Sigmoid colon (tissue), 7 donors: ENCODE data around the gene EFHD2. TPM values are rescaled to one million over a fixed set of nuclear protein-coding genes. Genes with fewer than 3 reads are reported as not detected.

Experiments used
- DNase-seq: peaks from one replicate; pipeline ENCODE4 v3.0.0-alpha.2; 2019
- H3K27ac ChIP-seq, 4 donors: fragments of 200-600 bp; sonication (generic); one replicate each; pipeline ENCODE4 v1.5.1; 2016 to 2019; ENCODE audit warnings: mild to moderate bottlenecking in 1 of 4
- H3K27me3 ChIP-seq, 3 donors: fragments of 200-600 bp; sonication (generic); one replicate each; pipeline ENCODE4 v1.5.1; 2019; ENCODE audit warnings: mild to moderate bottlenecking in 1 of 3
- H3K36me3 ChIP-seq, 4 donors: fragments of 200-600 bp; sonication (generic); one replicate each; pipeline ENCODE4 v1.5.1; 2016 to 2019
- H3K4me1 ChIP-seq, 4 donors: fragments of 200-600 bp; sonication (generic); one replicate each; pipeline ENCODE4 v1.5.1; 2017 to 2019
- H3K4me3 ChIP-seq, 4 donors: fragments of 200-600 bp; sonication (generic); one replicate each; pipeline ENCODE4 v1.5.1; 2017 to 2019; ENCODE audit warnings: mild to moderate bottlenecking in 2 of 4, moderate library complexity in 1 of 4
- H3K9me3 ChIP-seq, 4 donors: fragments of 200-600 bp in 3 of 4; sonication (generic) in 3 of 4; one replicate each; pipeline versions ENCODE4 v1.5.1 to v1.6.1; 2013 to 2019
- EP300 ChIP-seq, 4 donors: sonication (generic); formaldehyde crosslinking; IDR thresholded peaks; one replicate each; pipeline ENCODE4 v1.6.1; 2017; ENCODE audit warnings: antibody characterized with exemption in 4 of 4
- POLR2A ChIP-seq, 2 donors: fragments of 450-650 bp; IDR thresholded peaks; one replicate each; pipeline ENCODE4 v1.6.1; 2016; ENCODE audit warnings: antibody characterized with exemption in 2 of 2, mild to moderate bottlenecking in 2 of 2, moderate library complexity in 2 of 2
- POLR2AphosphoS5 ChIP-seq, 4 donors: sonication (generic); formaldehyde crosslinking; IDR thresholded peaks; one replicate each; pipeline ENCODE4 v1.6.1; 2017; ENCODE audit warnings: antibody characterized with exemption in 4 of 4
- WGBS, 2 donors: extraction: QIAGEN DNeasy Blood & Tissue Kit; methylation state at CpG; one replicate each; pipeline ENCODE4 v1.1.7; 2013; 5-methylcytosine and 5-hydroxymethylcytosine counted together
- intact Hi-C: fragments of 100-400 bp; cut with DNase I; formaldehyde crosslinking; loops from one replicate; pipeline ENCODE4 v1.15.1; 2023
- polyA plus RNA-seq, 3 donors: library from polyadenylated mRNA; stranded (reverse); fragments of 200-250 nt; gene quantifications; one replicate each; pipeline ENCODE4 v1.2.3, GENCODE V29; 2013
- total RNA-seq, 4 donors: library from RNA; depleted of rRNA; stranded (reverse); fragments of >200 nt; gene quantifications; one replicate each; pipeline ENCODE4 v1.1.0, GENCODE V29; 2016
- TF ChIP-seq, protein P1 (sequence below), 4 experiments: fragments of 450-650 bp in 3 of 4; fragments of 200-600 bp in 1 of 4; IDR thresholded peaks; one replicate each; pipeline ENCODE4 v1.5.1; 2016 to 2019; ENCODE audit warnings: antibody characterized with exemption in 4 of 4, mild to moderate bottlenecking in 3 of 4, moderate library complexity in 2 of 4
- donor health status: healthy with polysubstance abuse.
- donor health status: Bipolar disorder and iron deficiency.
- donor health status: healthy.

EFHD2 gene
- total and polyA plus RNA-seq, 7 donors, result 32.7 to 181 (median 47.4) TPM

DNA sequence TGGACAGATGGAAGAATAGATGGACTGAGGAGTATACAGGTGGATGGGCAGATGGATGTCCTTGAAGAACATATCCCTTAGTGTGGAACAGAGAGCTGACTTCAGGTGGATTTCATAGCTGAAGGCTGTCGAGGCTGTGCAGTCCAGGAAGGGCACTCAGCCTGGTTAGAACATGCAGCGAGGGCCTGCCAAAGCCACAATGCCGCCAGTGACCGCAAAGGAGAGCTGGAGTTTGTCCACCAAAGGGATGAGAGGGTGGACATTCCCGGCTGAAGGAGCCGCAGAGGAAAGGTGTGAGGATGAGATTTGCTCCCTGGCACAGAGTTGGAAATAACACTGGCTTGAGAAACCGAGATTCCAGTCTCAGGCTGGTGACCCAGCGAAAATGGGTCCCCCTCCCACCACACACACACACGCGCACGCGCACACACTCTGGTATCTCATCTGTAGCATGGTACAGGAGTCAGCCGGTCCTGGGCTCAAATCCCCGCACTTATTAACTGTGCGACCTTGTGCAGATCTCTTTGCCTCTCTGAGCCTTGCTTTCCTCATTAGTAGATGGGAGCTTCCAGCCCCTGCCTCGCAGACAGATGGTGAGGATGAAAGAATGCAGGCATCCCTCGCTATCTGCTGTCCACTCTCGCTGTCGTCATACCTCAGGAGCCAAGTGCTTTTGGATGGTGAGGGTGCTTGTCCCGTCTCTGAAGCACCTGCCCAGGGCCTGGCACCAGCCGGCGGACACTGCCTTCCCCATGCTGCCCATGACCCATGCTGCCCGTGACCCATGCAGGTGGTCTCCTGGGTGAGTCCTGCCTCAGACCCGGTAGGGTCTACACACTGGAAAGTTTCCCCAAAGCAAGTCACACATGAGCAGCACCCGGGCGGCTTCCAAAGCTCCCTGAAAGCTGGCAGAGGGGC, 26.8 kb upstream of the EFHD2 start:
- WGBS, 2 donors, result 91 to 95% methylated on average over 26 of the region's 26 CpGs
- no peaks in the 10 kb centered on the region for H3K9me3 ChIP-seq
- peaks cover 0 to 18% (median 7%) of the 10 kb centered on the region in 4 donors for H3K4me1 ChIP-seq
- no peaks in the 10 kb centered on the region for H3K36me3 ChIP-seq
- DNase-seq, result no peak
- no peak overlapping the region for H3K4me3 ChIP-seq
- intact Hi-C loops, result no loop called here
- no peak overlapping the region for H3K27ac ChIP-seq
- TF ChIP-seq EP300 (IDR thresholded peaks at IDR 0.05), result no peak
- TF ChIP-seq, protein P1, sequence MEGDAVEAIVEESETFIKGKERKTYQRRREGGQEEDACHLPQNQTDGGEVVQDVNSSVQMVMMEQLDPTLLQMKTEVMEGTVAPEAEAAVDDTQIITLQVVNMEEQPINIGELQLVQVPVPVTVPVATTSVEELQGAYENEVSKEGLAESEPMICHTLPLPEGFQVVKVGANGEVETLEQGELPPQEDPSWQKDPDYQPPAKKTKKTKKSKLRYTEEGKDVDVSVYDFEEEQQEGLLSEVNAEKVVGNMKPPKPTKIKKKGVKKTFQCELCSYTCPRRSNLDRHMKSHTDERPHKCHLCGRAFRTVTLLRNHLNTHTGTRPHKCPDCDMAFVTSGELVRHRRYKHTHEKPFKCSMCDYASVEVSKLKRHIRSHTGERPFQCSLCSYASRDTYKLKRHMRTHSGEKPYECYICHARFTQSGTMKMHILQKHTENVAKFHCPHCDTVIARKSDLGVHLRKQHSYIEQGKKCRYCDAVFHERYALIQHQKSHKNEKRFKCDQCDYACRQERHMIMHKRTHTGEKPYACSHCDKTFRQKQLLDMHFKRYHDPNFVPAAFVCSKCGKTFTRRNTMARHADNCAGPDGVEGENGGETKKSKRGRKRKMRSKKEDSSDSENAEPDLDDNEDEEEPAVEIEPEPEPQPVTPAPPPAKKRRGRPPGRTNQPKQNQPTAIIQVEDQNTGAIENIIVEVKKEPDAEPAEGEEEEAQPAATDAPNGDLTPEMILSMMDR (IDR thresholded peaks at IDR 0.05), result no peak
- no peak for TF ChIP-seq POLR2AphosphoS5 (IDR thresholded peaks at IDR 0.05)
- no peak for TF ChIP-seq POLR2A (IDR thresholded peaks at IDR 0.05)
- H3K27me3 ChIP-seq, result no peaks in the 10 kb centered on the region

DNA sequence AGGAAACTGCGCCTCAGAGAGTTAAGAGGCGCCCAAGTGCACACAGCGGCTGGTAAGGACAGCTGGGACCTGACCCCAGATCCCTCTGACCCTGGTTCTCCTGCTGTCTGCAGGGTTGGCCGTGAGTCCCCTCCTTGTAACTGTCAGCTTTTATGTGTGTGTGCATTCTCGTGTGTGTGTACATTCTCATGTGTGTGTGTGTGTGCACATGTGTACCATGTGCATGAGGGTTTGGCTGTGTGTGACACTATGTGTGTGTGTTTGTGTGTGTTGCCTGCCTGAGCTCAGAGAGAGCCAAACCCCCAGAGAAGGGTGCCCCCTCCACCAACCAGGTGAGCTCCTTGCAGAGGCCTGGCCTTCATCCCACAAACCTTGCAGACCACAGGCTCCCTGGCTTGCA, 25.9 kb upstream of the EFHD2 start:
- intact Hi-C loops, result no loop called here
- Histone ChIP-seq H3K27me3 (no peaks in the 10 kb centered on the region), H3K27ac (no peak overlapping the region), H3K4me3 (no peak overlapping the region), H3K36me3 (no peaks in the 10 kb centered on the region), H3K9me3 (no peaks in the 10 kb centered on the region), H3K4me1 (peaks cover 0 to 18% (median 7%) of the 10 kb centered on the region in 4 donors)
- DNase-seq, result no peak
- TF ChIP-seq, protein P1 (IDR thresholded peaks at IDR 0.05), result no peak
- TF ChIP-seq POLR2A (IDR thresholded peaks at IDR 0.05) (no peak), POLR2AphosphoS5 (IDR thresholded peaks at IDR 0.05) (no peak), EP300 (IDR thresholded peaks at IDR 0.05) (no peak)
- WGBS, 2 donors, result 93 to 95% methylated on average over 5 of the region's 5 CpGs

DNA sequence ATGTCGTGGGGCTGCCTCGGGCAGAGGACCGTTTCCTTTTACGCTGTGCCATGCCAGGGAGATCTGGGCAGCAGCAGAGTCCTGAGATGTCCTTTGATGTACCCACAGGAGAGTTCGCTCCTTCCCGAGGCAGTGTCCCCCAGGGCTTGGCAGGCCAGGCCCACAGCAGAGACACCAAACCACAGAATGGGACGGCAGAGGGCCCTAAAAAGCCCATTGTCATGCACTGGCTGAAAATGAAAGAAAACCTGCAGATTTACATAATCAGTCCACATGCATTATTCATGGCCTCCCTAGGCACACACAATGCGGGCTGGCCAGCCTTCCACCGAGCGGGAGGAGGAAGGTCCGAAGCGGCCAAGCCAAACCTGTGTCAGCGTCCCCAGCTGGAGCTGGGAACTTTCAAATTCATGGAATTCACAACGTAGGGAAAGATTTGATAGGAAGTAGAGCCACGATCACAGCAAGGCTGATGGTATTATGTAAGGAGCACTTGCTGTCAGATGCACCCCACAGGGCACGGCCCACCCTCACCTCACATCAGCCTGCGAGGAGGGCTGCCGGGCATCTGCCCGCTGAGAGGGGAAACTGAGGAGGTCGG, 25.3 kb upstream of the EFHD2 start:
- intact Hi-C loops, result no loop called here
- 63 to 83% methylated on average over 20 of the region's 20 CpGs for WGBS, 2 donors
- DNase-seq, result no peak

DNA sequence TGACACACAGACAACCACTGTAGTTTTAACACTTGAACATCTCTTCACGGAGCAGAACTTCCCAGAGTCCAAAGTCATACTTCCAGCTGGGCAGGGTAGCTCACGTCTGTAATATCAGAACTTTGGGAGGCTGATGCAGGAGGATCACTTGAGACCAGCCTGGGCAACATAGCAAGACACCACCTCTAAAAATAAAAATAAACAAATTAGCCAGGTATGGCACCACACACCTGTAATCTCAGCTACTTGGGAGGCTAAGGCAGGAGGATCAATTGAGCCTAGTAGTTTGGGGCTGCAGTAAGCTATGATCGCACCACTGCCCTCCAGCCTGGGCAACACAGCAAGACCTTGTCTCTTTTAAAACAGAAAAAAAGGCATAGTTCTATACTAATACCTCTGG, 24.3 kb upstream of the EFHD2 start:
- intact Hi-C loops, result no loop called here
- Histone ChIP-seq H3K4me1 (peaks cover 0 to 18% (median 7%) of the 10 kb centered on the region in 4 donors), H3K27ac (no peak overlapping the region), H3K9me3 (no peaks in the 10 kb centered on the region), H3K4me3 (no peak overlapping the region), H3K36me3 (no peaks in the 10 kb centered on the region), H3K27me3 (no peaks in the 10 kb centered on the region)
- no peak for TF ChIP-seq EP300 (IDR thresholded peaks at IDR 0.05)
- TF ChIP-seq POLR2A (IDR thresholded peaks at IDR 0.05), result no peak
- TF ChIP-seq, protein P1 (IDR thresholded peaks at IDR 0.05), result no peak
- TF ChIP-seq POLR2AphosphoS5 (IDR thresholded peaks at IDR 0.05), result no peak
- WGBS, 2 donors, result 87 to 91% methylated on average over 3 of the region's 3 CpGs
- no peak for DNase-seq

More for the DNA sequence above, 25.3 kb upstream of the EFHD2 start:
- Histone ChIP-seq H3K4me1 (peaks cover 0 to 18% (median 7%) of the 10 kb centered on the region in 4 donors), H3K27ac (no peak overlapping the region), H3K4me3 (no peak overlapping the region), H3K27me3 (no peaks in the 10 kb centered on the region), H3K9me3 (no peaks in the 10 kb centered on the region), H3K36me3 (no peaks in the 10 kb centered on the region)
- TF ChIP-seq POLR2AphosphoS5 (IDR thresholded peaks at IDR 0.05), result no peak
- TF ChIP-seq, protein P1 (IDR thresholded peaks at IDR 0.05), result no peak
- TF ChIP-seq POLR2A (IDR thresholded peaks at IDR 0.05), result no peak
- TF ChIP-seq EP300 (IDR thresholded peaks at IDR 0.05), result no peak
